ENCODE data around the gene RNU1-1. TPM values are rescaled to one million over a fixed set of nuclear protein-coding genes. Genes with fewer than 3 reads are reported as not detected.
A peak's percentile ranks its signal among the peaks of the same experiment; 100 is the strongest.
"Not testable (repeated sequence)": the region's sequence is repeated elsewhere in the genome, so short reads cannot be mapped to it uniquely, and the experiment has no call there.

The RNU1-1 gene
- total RNA-seq, result 1,000 to 10,000 TPM in 1 of 2 experiments, 100 to 1,000 TPM in 1; 820 to 1,043 TPM

DNA sequence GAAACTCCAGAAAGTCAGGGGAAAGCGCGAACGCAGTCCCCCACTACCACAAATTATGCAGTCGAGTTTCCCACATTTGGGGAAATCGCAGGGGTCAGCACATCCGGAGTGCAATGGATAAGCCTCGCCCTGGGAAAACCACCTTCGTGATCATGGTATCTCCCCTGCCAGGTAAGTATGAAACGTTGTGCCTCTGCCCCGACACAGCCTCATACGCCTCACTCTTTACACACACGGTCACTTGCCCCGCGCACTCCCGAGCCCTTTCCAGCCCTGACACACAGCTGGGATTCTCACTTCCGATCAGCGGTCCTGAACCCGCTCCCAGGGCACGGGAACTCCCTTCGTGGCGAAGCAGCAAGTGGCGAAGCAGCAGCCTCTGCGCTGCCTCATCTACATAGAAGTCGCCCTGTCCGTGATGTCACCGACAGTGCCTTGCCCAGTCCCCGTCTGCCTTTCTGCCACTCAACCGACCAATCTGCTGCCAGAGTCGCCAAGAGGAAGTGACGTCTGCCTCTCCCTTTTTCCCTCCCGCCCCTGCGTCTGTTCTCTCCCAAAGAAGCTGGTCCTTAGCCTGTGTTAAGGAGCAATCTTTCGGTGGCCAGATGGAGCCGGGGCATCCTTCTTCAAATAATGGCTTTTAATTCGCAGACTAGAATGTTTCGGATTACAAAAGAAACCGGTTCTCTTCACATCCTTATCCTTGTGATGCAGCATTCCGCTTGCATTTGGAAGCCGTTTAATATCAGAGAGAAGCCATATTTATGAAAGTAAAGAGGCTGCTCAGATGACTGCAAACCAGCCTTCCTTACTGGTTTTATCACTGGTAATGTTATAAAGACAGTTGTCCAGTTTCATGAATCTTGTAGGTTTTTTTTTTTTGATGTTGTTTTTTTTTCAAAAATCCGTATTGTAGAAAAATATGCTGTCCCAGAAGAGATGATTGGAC, at the start of gene RNU1-1:
Gene RNU1-1 (minus strand): TSS at position 179 of the 949 bp plus-strand sequence.
- intact Hi-C loops (cut with micrococcal nuclease); H3K4me1 Mint-ChIP-seq (ENCODE audit: low read depth); H3K36me3 Mint-ChIP-seq (ENCODE audit: low read depth); H3K27ac Mint-ChIP-seq; H3K27me3 Mint-ChIP-seq; H3K4me3 Mint-ChIP-seq; CTCF ChIA-PET; H3K9me3 Mint-ChIP-seq: not testable (repeated sequence)
- DNase-seq, result peak; percentile 75
- peak; percentile 53 for ATAC-seq
- POLR2A ChIA-PET, result interaction anchor here (0.6 to 1.8 kb wide), 14 partner anchors 10 to 401 kb away, joined by 3 to 8 read pairs (median 3); partner anchors contain the start of gene NECAP2

DNA sequence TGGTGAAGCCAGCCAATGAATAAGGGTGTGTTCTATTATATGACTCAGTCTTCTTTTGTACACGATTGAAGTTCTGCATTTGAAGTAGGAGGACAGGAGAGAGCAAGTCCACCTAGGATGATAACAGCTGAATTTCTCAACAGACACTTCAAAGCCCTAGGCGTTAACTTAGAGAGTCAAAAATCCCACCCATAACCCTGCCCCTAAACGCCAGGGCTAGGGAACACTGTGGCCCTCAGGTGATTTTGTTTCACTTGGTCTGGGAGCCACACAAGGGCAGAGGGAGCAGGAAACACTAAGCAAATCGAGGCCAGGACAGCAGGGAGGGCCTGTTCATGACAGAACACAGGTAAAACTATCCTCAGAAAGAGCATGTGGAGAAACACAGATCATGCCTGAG, 47.0 kb upstream of the RNU1-1 start:
- H3K4me1 Mint-ChIP-seq (ENCODE audit: low read depth); H3K27ac Mint-ChIP-seq; CTCF ChIA-PET; H3K36me3 Mint-ChIP-seq (ENCODE audit: low read depth); ATAC-seq; H3K9me3 Mint-ChIP-seq; H3K4me3 Mint-ChIP-seq; POLR2A ChIA-PET; intact Hi-C loops (cut with micrococcal nuclease); H3K27me3 Mint-ChIP-seq; DNase-seq: not testable (repeated sequence)

DNA sequence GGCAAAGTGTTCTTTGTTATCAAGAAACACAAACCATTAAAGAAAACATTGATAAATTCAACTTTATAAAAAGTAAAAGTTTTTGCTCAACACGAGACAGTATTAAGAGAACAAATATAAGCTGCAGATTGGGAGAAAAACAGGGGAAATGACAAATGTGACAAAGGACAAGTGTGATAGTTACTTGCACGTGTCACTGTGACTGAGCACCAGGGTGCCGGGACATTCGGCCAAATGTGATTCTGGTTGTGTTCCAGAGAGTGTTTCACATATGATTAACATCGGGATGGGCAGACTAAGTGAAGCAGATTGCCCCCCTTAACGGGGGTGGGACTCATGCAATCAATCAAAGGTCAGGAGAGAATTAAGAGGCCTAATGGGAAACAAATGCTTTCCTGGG, 46.4 kb upstream of the RNU1-1 start:
- H3K4me3 Mint-ChIP-seq; POLR2A ChIA-PET; H3K36me3 Mint-ChIP-seq (ENCODE audit: low read depth); CTCF ChIA-PET; H3K27ac Mint-ChIP-seq; H3K9me3 Mint-ChIP-seq; intact Hi-C loops (cut with micrococcal nuclease); H3K4me1 Mint-ChIP-seq (ENCODE audit: low read depth); H3K27me3 Mint-ChIP-seq; ATAC-seq; DNase-seq: not testable (repeated sequence)

DNA sequence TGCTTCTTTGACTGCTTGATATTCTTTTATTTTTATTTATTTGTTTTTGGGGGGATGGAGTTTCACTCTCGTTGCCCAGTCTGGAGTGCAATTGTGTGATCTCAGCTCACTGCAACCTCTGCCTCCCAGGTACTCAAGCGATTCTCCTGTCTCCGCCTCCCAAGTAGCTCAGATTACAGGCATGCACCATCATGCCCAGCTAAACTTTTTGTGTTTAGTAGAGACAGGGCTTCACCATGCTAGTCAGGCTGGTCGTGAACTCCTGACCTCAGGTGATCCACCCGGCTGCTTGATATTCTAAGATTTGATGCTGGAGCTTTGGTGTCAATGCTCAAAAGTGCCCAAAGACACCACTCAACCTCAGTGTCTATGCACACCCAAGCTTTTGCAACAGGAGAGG, 45.6 kb upstream of the RNU1-1 start:
- H3K27ac Mint-ChIP-seq; H3K4me1 Mint-ChIP-seq (ENCODE audit: low read depth); H3K27me3 Mint-ChIP-seq; intact Hi-C loops (cut with micrococcal nuclease); DNase-seq; H3K9me3 Mint-ChIP-seq; CTCF ChIA-PET; H3K4me3 Mint-ChIP-seq; ATAC-seq; POLR2A ChIA-PET; H3K36me3 Mint-ChIP-seq (ENCODE audit: low read depth): not testable (repeated sequence)

DNA sequence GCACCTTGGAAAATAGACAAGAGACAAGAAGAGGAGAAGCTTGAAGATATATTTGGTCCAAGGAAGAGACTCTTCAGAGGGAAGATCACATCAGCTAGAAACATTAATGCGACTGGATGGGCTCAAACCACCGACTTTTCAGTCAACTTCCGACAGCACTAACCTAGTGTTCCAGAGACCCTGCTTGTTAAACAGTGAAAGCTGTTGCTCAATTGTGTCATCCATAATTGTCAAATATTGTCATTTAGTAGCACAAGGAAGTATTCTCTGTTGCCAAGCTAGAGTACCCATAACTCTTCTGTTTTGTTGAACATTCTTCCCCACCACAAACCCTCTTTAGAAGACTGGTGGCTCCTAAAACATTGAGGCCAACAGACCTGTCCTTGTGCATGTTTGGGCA, 42.9 kb upstream of the RNU1-1 start:
- H3K9me3 Mint-ChIP-seq; ATAC-seq; H3K36me3 Mint-ChIP-seq (ENCODE audit: low read depth); H3K27me3 Mint-ChIP-seq; intact Hi-C loops (cut with micrococcal nuclease); DNase-seq; H3K4me3 Mint-ChIP-seq; POLR2A ChIA-PET; CTCF ChIA-PET; H3K27ac Mint-ChIP-seq; H3K4me1 Mint-ChIP-seq (ENCODE audit: low read depth): not testable (repeated sequence)

DNA sequence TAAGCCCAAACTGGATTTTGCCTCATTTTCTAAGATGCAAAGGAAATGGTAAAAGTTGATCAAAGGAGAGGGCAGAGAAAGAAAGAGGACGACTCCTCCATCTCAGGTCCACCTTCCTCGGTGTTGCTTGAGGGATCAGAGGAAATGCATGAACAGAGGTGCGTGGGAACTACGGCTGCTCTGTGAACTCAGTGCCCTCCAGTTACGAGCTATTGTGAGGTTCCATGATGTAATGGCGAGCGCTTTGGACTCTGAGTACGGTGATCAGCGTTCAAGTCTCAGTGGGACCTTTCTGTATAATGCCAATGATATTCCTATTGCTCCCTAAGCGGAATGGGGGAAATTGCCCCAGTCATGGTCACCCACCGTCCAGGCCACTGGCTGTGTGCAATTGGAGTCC, 39.2 kb upstream of the RNU1-1 start:
- DNase-seq, result not testable (repeated sequence)

DNA sequence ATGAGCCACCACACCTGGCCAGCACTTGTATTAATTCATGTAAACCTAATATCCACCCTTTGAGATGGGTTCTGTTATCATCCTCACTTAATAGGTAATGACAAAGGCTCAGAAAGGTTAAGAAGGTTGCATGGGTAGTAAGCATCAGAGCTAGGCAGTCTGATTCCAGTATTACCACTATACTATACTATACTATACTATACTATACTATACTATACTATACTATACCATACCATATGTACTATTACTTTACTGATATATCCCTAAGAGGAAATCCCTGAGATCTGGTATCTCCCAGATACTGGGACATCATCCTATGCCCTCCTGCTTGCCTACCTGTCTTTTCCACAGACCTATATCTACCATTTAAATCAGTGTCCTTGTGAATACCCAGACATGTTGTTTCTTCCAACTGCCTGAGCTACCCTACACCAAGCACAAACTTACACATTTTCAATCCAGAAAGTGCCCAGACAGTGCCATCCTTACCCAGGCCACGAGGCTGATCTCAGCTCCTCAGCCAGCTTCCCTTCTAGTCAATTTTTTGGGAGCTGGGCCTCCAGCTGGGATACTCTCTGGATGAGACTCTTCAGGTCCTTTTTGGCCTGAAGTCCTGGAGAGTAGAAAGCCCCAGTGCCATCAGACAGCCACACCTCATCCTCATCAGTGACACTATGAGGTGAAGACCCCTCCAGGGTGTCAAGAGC, 36.3 kb upstream of the RNU1-1 start:
- H3K9me3 Mint-ChIP-seq; H3K4me3 Mint-ChIP-seq; H3K36me3 Mint-ChIP-seq (ENCODE audit: low read depth); CTCF ChIA-PET; H3K27me3 Mint-ChIP-seq; H3K27ac Mint-ChIP-seq; ATAC-seq; intact Hi-C loops (cut with micrococcal nuclease); POLR2A ChIA-PET; H3K4me1 Mint-ChIP-seq (ENCODE audit: low read depth); DNase-seq: not testable (repeated sequence)

More for the DNA sequence above, 39.2 kb upstream of the RNU1-1 start:
- H3K4me1 Mint-ChIP-seq (ENCODE audit: low read depth); CTCF ChIA-PET; ATAC-seq; H3K27ac Mint-ChIP-seq; H3K36me3 Mint-ChIP-seq (ENCODE audit: low read depth); H3K27me3 Mint-ChIP-seq; H3K4me3 Mint-ChIP-seq; POLR2A ChIA-PET; H3K9me3 Mint-ChIP-seq; intact Hi-C loops (cut with micrococcal nuclease): not testable (repeated sequence)

DNA sequence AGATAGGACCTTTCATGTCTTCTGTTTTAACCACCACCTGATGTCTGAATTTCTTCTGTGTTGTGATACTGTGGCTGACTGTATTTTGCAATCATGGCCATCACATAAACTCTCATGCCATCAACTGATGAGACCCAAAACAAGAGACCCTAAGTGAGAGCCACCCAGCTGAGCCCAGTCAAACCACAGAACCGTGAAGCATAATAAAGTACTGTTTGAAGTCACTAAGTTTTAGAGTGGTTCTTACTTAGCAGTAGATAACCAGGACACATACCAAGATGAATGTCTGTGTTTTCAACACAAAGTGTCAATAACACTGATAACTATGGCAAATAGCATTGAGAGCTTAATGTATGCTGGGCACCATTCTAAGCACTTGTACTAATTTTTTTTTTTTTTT, 35.5 kb upstream of the RNU1-1 start:
- POLR2A ChIA-PET; H3K27ac Mint-ChIP-seq; H3K36me3 Mint-ChIP-seq (ENCODE audit: low read depth); intact Hi-C loops (cut with micrococcal nuclease); H3K4me1 Mint-ChIP-seq (ENCODE audit: low read depth); H3K4me3 Mint-ChIP-seq; CTCF ChIA-PET; ATAC-seq; H3K27me3 Mint-ChIP-seq; H3K9me3 Mint-ChIP-seq; DNase-seq: not testable (repeated sequence)

DNA sequence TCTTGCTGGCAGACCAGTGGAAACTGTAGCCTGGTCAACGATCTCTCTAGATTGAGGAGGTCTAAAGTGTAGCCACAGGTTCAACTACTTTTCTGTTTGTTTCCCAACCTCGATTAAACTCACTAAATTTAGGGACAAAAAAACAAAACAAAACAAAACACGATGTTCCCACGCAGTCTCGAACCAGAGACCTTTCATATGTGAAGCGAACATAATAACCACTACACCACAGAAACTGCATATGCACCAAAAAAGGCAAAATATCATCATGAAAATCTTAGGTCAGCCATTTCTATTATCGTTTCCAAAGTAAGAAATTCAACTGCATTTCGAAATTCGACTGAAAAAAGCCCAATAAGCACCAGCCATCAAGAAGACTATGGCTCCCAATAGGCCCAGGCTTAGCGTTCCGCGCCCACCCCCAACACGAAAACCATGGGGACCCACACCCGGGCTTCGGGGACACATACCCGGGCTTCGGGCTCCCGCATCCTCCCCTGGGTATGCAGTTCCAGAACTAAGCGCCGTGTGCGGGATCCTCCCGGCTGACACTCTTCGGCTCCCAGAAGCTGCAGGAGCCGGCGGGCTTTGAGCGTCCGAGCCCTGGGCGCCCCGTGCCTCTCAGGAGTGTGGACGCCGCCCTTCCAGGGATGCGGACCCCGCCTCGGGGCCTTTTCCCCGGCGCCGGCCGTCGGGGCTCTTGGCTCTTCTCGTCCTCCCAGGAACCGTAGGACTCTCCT, 33.6 kb upstream of the RNU1-1 start:
- H3K4me3 Mint-ChIP-seq; DNase-seq; H3K27ac Mint-ChIP-seq; CTCF ChIA-PET; ATAC-seq; H3K27me3 Mint-ChIP-seq; H3K4me1 Mint-ChIP-seq (ENCODE audit: low read depth); H3K9me3 Mint-ChIP-seq; intact Hi-C loops (cut with micrococcal nuclease); POLR2A ChIA-PET; H3K36me3 Mint-ChIP-seq (ENCODE audit: low read depth): not testable (repeated sequence)

DNA sequence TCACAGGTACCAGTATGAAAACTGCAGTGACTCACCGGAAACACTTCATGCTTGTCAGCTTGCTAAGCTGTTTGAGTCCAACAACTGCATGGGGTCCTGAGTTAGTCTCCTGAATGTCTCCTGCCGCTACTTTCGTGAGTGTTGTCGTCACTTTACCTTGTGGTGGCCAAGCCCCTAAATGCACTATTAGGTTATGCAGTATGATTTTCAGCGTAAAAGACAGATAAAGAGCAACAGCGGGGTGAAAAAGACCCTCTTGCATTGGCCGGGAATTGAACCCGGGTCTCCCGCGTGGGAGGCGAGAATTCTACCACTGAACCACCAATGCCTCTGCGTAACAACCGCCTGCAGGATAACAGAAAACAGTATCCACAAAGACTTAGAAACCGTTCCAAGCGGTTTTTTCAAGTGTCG, 31.6 kb upstream of the RNU1-1 start:
- POLR2A ChIA-PET; H3K27me3 Mint-ChIP-seq; intact Hi-C loops (cut with micrococcal nuclease); H3K9me3 Mint-ChIP-seq; H3K4me1 Mint-ChIP-seq (ENCODE audit: low read depth); H3K36me3 Mint-ChIP-seq (ENCODE audit: low read depth); CTCF ChIA-PET; H3K4me3 Mint-ChIP-seq: not testable (repeated sequence)
- DNase-seq (peak; percentile 47), ATAC-seq (peak; percentile 70)
- peak overlapping the region; percentile 57 for H3K27ac Mint-ChIP-seq

DNA sequence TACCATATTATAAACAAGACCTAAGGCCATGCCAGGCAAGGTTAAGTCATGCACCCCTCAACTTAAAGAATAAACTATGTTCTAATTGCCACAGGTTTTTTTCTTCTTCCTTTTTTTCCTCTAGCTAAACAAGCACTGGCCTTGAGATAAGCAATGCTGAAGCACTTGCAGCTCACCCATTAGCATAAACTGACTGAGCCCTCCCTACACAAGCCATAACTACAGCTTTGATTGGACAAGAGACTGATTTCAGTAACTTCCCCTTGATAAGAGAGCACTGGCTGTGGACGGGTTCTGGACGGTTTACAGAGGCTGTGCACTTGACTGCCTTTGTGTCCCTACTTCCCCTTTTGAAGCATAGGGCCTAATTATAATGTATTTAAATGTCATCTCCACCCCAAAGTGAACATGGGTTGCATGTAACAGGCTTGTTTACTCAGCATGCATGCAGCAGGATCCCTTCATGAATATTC, 26.4 kb upstream of the RNU1-1 start:
- H3K36me3 Mint-ChIP-seq (ENCODE audit: low read depth); H3K27me3 Mint-ChIP-seq; POLR2A ChIA-PET; H3K4me3 Mint-ChIP-seq; H3K9me3 Mint-ChIP-seq; intact Hi-C loops (cut with micrococcal nuclease); DNase-seq; ATAC-seq; H3K4me1 Mint-ChIP-seq (ENCODE audit: low read depth); CTCF ChIA-PET; H3K27ac Mint-ChIP-seq: not testable (repeated sequence)
